DMS53 treated with DMSO at 0.1 percent for 48 hours (cell line): ENCODE data around the gene WDR93.

ENCODE experiments used
- DNase-seq: peaks from one replicate; lab custom pipeline; 2025; ENCODE audit not compliant: unreplicated experiment; lab: John Stamatoyannopoulos, UW

The WDR93 gene

GRCh38 chr15:89747708-89748682 is 57.4 kb downstream of the WDR93 start:
- DNase-seq = no peak

GRCh38 chr15:89749054-89749453 is 58.4 kb downstream of the WDR93 start:
- DNase-seq = no peak

- DNase-seq = no peak
Observed at GRCh38 chr15:89749526-89749925, 58.9 kb downstream of the WDR93 start.

- peak; percentile 10 for DNase-seq
Observed at GRCh38 chr15:89749951-89750559, 59.4 kb downstream of the WDR93 start.

GRCh38 chr15:89750560-89751542 is 60.2 kb downstream of the WDR93 start, which contains the start of gene MESP1:
MESP1 (minus strand) TSS chr15:89751249; CDS start chr15:89751231, 18 bp downstream.
- DNase-seq = peak; percentile 81

- no peak for DNase-seq
Observed at GRCh38 chr15:89751748-89752147, 61.1 kb downstream of the WDR93 start.

GRCh38 chr15:89753855-89754254 is 63.2 kb downstream of the WDR93 start:
- DNase-seq = no peak

GRCh38 chr15:89754361-89755154 is 63.9 kb downstream of the WDR93 start:
- DNase-seq = no peak

GRCh38 chr15:89755701-89756100 is 65.1 kb downstream of the WDR93 start:
- no peak for DNase-seq

GRCh38 chr15:89756897-89757296 is 66.3 kb downstream of the WDR93 start:
- DNase-seq = no peak

- no peak for DNase-seq
Observed at GRCh38 chr15:89758283-89758682, 67.7 kb downstream of the WDR93 start.

GRCh38 chr15:89758981-89759380 is 68.4 kb downstream of the WDR93 start:
- no peak for DNase-seq

- DNase-seq = no peak
Observed at GRCh38 chr15:89759835-89760234, 69.2 kb downstream of the WDR93 start.

GRCh38 chr15:89760303-89761008 is 69.8 kb downstream of the WDR93 start:
- DNase-seq = peak; percentile 2

- no peak for DNase-seq
Observed at GRCh38 chr15:89761009-89761831, 70.6 kb downstream of the WDR93 start.

- no peak for DNase-seq
Observed at GRCh38 chr15:89761929-89762328, 71.3 kb downstream of the WDR93 start.

- DNase-seq = no peak
Observed at GRCh38 chr15:89765694-89766093, 75.1 kb downstream of the WDR93 start.
